T follicular helper cell (primary cell): ENCODE measurements around the gene IP6K3.

Experiments
- DNase-seq: peaks from one replicate; pipeline ENCODE4 v3.0.0-alpha.2; 2020; ENCODE audit warnings: low read depth

IP6K3 gene

GRCh38 chr6:33740794-33741193, 5.9 kb downstream of the IP6K3 start:
- no peak for DNase-seq

GRCh38 chr6:33740204-33740608, 6.5 kb downstream of the IP6K3 start:
- no peak for DNase-seq

- no peak for DNase-seq
These were observed 7.1 kb downstream of the IP6K3 start for GRCh38 chr6:33739571-33739970.

GRCh38 chr6:33738879-33739278, 7.8 kb downstream of the IP6K3 start:
- no peak for DNase-seq

GRCh38 chr6:33738153-33738552, 8.6 kb downstream of the IP6K3 start:
- no peak for DNase-seq

GRCh38 chr6:33737267-33738026, 9.3 kb downstream of the IP6K3 start:
- no peak for DNase-seq

GRCh38 chr6:33735216-33735615, 11.5 kb downstream of the IP6K3 start:
- DNase-seq = no peak

GRCh38 chr6:33733709-33734007, 13.0 kb downstream of the IP6K3 start:
- DNase-seq = no peak

GRCh38 chr6:33732817-33733708, 13.6 kb downstream of the IP6K3 start:
- no peak for DNase-seq

GRCh38 chr6:33732385-33732784, 14.3 kb downstream of the IP6K3 start:
- no peak for DNase-seq

- DNase-seq = no peak
These were observed 14.9 kb downstream of the IP6K3 start for GRCh38 chr6:33731751-33732282.

- no peak for DNase-seq
These were observed 15.7 kb downstream of the IP6K3 start for GRCh38 chr6:33731035-33731434.

- DNase-seq = no peak
These were observed 16.1 kb downstream of the IP6K3 start for GRCh38 chr6:33730611-33731010.

GRCh38 chr6:33729059-33729458, 17.6 kb downstream of the IP6K3 start:
- DNase-seq = no peak

- no peak for DNase-seq
These were observed 18.3 kb downstream of the IP6K3 start for GRCh38 chr6:33728438-33728837.

GRCh38 chr6:33727932-33728331, 18.8 kb downstream of the IP6K3 start:
- DNase-seq = no peak

- DNase-seq = no peak
These were observed 19.6 kb downstream of the IP6K3 start for GRCh38 chr6:33727126-33727525.

- no peak for DNase-seq
These were observed 20.0 kb downstream of the IP6K3 start for GRCh38 chr6:33726696-33727095.

GRCh38 chr6:33725891-33726673, 20.6 kb downstream of the IP6K3 start:
- no peak for DNase-seq

GRCh38 chr6:33725222-33725621, 21.5 kb downstream of the IP6K3 start:
- DNase-seq = no peak

- no peak for DNase-seq
These were observed 22.3 kb downstream of the IP6K3 start for GRCh38 chr6:33724102-33725023.
